ENCODE measurements around the gene CCDC66.
A peak's percentile ranks its signal among the peaks of the same experiment; 100 is the strongest.
"Not testable (repeated sequence)": the region's sequence is repeated elsewhere in the genome, so short reads cannot be mapped to it uniquely, and the experiment has no call there.

CCDC66 gene

DNA sequence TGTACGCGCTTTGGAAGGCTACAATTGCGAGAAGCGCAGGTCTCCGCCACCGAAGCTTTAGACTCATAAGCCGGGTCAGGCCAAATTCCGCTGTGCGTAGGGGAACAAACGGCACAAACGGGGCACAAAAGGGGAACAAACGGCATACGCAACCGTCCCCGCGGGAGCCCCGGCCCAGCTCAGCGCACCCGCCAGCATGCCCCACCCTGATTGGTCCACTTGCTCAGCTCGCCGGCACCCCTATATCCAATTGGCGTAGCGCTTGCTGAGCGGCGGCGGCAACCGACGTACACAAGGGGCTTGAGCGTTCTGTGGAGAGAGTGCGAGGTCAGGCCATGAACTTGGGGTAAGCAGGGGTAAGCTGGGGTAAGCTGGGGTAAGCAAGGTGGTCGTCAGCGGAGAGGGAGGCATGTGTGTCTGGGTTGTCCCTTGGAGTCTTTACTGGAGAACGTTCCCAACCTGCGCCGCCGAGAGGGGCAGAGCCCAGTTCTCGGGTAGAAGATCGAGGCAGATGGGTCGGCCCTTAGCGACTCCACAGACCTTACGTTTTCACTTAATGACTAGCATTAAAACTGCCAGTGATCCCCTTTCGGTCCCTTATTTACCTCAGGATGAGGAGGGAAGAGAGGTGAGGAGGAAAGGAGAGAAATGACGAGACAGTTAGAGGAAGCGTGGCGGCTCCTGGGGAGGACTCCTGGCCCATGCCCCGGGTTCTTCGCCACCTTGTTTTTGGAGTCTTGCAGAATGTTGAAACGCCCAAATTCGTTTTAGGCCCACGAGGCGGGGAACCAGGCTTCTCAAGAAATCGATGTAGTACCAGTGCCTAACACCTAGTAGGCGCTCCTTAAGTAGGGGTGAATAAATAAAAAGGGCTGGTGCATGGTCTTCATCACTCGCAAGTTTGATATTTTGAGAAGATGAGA, at the start of gene CCDC66:
Gene CCDC66 (plus strand): TSS at position 268 of the 923 bp plus-strand sequence. CDS start 68 bp downstream, at position 336.
- H3K36me3 ChIP-seq (ENCODE audit: insufficient read depth, low read length): peaks cover 25% of the 10 kb centered on the region

DNA sequence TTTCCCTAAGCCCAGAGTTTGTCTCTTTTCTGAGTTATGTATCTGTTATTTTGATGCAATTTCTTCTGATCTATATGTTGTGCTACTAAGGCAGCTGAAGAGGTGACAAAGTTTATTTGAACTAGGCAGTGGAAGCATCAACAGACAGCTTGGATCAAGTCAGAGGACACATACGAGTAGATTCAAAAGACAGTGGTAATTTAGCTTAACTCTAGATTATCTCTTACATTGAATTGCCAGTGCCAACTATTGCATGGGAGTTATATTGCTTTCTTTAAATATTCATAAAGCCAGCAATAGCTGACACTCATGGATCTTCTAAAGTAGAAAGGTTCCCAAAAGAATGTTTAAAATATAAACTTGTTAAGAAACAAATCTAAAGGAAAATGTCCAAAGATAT, 37.3 kb upstream of the CCDC66 start:
- no peak overlapping the region for H3K4me3 ChIP-seq (ENCODE audit: low read length)
- no peaks in the 10 kb centered on the region for H3K9me3 ChIP-seq (ENCODE audit: low read length)
- peaks cover 4% of the 10 kb centered on the region for H3K27me3 ChIP-seq (ENCODE audit: insufficient read depth, low read length)
- no peaks in the 10 kb centered on the region for H3K36me3 ChIP-seq (ENCODE audit: insufficient read depth, low read length)
- no peak overlapping the region for H2AFZ ChIP-seq (ENCODE audit: low read depth, low read length)
- no peaks in the 10 kb centered on the region for H3K4me1 ChIP-seq (ENCODE audit: insufficient read depth, low read length)

More for the DNA sequence above, at the start of gene CCDC66:
- no peaks in the 10 kb centered on the region for H3K27me3 ChIP-seq (ENCODE audit: insufficient read depth, low read length)
- peak within 1 kb of the TSS; percentile 89 for H3K4me3 ChIP-seq (ENCODE audit: low read length)
- H3K4me1 ChIP-seq (ENCODE audit: insufficient read depth, low read length): peaks cover 14% of the 10 kb centered on the region
- no peaks in the 10 kb centered on the region for H3K9me3 ChIP-seq (ENCODE audit: low read length)
- peak within 1 kb of the TSS; percentile 91 for H2AFZ ChIP-seq (ENCODE audit: low read depth, low read length)

DNA sequence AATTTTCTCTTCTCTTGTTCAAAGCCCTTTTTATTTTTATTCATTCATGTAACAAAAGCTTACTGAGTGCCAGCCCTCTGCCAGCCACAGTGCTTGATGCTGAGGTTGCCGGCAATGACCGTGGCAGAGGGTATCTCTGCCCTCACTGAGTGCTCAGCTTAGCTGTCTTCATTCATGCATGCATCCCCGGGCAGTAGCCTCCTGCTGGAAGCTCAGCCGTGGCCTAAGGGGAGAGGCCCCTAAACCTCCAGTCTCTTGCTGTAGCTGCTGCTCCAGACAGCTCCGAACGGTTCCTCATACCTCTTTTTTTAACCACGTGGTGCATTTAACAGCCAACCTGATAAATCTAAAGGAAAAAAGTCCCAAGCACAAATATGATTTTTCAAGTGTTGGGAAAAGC, 34.6 kb upstream of the CCDC66 start:
- Histone ChIP-seq H3K36me3 (ENCODE audit: insufficient read depth, low read length) (no peaks in the 10 kb centered on the region), H3K4me3 (ENCODE audit: low read length) (no peak overlapping the region), H3K4me1 (ENCODE audit: insufficient read depth, low read length) (no peaks in the 10 kb centered on the region), H3K9me3 (ENCODE audit: low read length) (no peaks in the 10 kb centered on the region), H3K27me3 (ENCODE audit: insufficient read depth, low read length) (peaks cover 8% of the 10 kb centered on the region), H2AFZ (ENCODE audit: low read depth, low read length) (no peak overlapping the region)

- Histone ChIP-seq H3K36me3 (ENCODE audit: insufficient read depth, low read length) (no peaks in the 10 kb centered on the region), H3K4me1 (ENCODE audit: insufficient read depth, low read length) (no peaks in the 10 kb centered on the region), H3K27me3 (ENCODE audit: insufficient read depth, low read length) (peaks cover 8% of the 10 kb centered on the region), H3K9me3 (ENCODE audit: low read length) (no peaks in the 10 kb centered on the region), H3K4me3 (ENCODE audit: low read length) (no peak overlapping the region), H2AFZ (ENCODE audit: low read depth, low read length) (no peak overlapping the region)
Measured at GRCh38 chr3:56525291-56525690, 31.7 kb upstream of the CCDC66 start.

GRCh38 chr3:56536735-56537134, 20.2 kb upstream of the CCDC66 start:
- H3K4me3 ChIP-seq (ENCODE audit: low read length): no peak overlapping the region
- H2AFZ ChIP-seq (ENCODE audit: low read depth, low read length): no peak overlapping the region
- no peaks in the 10 kb centered on the region for H3K27me3 ChIP-seq (ENCODE audit: insufficient read depth, low read length)
- no peaks in the 10 kb centered on the region for H3K4me1 ChIP-seq (ENCODE audit: insufficient read depth, low read length)
- no peaks in the 10 kb centered on the region for H3K9me3 ChIP-seq (ENCODE audit: low read length)
- no peaks in the 10 kb centered on the region for H3K36me3 ChIP-seq (ENCODE audit: insufficient read depth, low read length)

DNA sequence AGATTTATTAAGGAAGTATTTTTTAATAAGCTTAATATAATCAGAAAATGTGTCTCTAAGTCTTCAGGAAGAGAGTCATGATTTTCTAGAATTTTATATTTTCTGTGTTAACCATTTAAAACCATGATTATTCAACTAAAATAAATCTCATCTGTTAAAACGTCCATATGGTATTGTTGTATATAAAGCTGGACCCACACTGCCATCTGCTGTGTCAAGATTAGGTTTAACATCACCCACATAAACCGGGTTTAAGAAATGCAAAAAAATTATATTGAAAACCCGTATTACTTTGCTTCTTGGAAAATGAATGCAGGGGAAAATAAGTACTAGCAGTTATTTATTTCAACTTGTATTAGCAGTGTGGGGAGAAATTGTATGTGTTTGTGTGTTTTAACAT, 9.5 kb upstream of the CCDC66 start:
- H3K27me3 ChIP-seq (ENCODE audit: insufficient read depth, low read length): peaks cover 11% of the 10 kb centered on the region
- no peak overlapping the region for H2AFZ ChIP-seq (ENCODE audit: low read depth, low read length)
- no peaks in the 10 kb centered on the region for H3K9me3 ChIP-seq (ENCODE audit: low read length)
- no peaks in the 10 kb centered on the region for H3K36me3 ChIP-seq (ENCODE audit: insufficient read depth, low read length)
- H3K4me3 ChIP-seq (ENCODE audit: low read length): no peak overlapping the region
- H3K4me1 ChIP-seq (ENCODE audit: insufficient read depth, low read length): no peaks in the 10 kb centered on the region

DNA sequence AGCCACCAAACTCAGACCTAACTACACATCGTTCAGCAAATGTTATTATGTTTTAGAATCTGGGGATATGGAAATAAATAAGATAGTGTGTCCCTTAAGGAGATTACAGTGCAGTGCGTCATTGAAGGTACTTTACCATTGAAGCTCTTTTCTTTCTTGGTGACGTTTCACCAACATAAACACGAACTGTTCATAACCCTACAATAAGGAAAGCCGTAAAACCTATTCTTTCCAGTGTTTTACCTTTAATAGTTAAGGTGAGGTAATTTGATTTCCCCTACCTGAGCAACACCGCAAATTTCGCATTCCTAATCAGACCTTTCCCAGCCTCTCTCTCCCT, 826 bp downstream of the CCDC66 start:
- Histone ChIP-seq H3K4me3 (ENCODE audit: low read length) (peak overlapping the region; percentile 89), H3K4me1 (ENCODE audit: insufficient read depth, low read length) (peaks cover 14% of the 10 kb centered on the region), H3K36me3 (ENCODE audit: insufficient read depth, low read length) (peaks cover 26% of the 10 kb centered on the region), H2AFZ (ENCODE audit: low read depth, low read length) (peak overlapping the region; percentile 91), H3K9me3 (ENCODE audit: low read length) (no peaks in the 10 kb centered on the region), H3K27me3 (ENCODE audit: insufficient read depth, low read length) (no peaks in the 10 kb centered on the region)

DNA sequence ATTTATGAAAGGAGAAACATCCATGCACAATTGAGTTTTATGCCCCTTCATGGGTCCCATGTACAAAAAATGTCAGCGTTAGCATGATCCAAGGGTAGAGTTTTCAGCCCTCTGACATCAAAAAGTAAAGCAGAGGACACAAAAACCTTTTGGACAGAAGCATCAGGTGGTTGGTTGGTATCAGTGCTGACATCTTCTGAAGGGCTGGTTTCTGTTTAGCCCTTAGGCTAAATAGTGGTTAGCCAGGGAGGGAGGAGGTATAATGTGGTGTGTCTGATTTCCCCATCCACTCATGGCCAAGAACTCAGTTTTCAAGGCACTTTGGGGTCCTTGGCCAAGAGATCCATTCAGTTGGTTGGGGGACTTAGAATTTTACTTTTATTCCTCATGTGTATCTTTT, 16.5 kb downstream of the CCDC66 start:
- peaks cover 57% of the 10 kb centered on the region for H3K36me3 ChIP-seq (ENCODE audit: insufficient read depth, low read length)
- H3K4me1 ChIP-seq (ENCODE audit: insufficient read depth, low read length): no peaks in the 10 kb centered on the region

DNA sequence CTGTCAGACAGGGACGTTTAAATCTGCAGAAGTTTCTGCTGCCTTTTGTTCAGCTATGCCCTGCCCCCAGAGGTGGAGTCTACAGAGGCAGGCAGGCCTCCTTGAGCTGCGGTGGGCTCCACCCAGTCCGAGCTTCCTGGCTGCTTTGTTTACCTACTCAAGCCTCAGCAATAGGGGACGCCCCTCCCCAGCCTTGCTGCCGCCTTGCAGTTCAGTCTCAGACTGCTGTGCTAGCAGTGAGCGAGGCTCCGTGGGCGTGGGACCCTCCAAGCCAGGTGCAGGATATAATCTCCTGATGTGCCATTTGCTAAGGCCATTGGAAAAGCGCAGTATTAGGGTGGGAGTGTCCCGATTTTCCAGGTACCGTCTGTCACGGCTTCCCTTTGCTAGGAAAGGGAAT, 25.0 kb downstream of the CCDC66 start:
- H3K36me3 ChIP-seq (ENCODE audit: insufficient read depth, low read length): peaks cover 17% of the 10 kb centered on the region
- H2AFZ ChIP-seq (ENCODE audit: low read depth, low read length); H3K4me1 ChIP-seq (ENCODE audit: insufficient read depth, low read length); H3K4me3 ChIP-seq (ENCODE audit: low read length); H3K9me3 ChIP-seq (ENCODE audit: low read length); H3K27me3 ChIP-seq (ENCODE audit: insufficient read depth, low read length): not testable (repeated sequence)

More for the DNA sequence above, 16.5 kb downstream of the CCDC66 start:
- H3K27me3 ChIP-seq (ENCODE audit: insufficient read depth, low read length): no peaks in the 10 kb centered on the region
- H3K4me3 ChIP-seq (ENCODE audit: low read length): no peak overlapping the region
- no peak overlapping the region for H2AFZ ChIP-seq (ENCODE audit: low read depth, low read length)
- H3K9me3 ChIP-seq (ENCODE audit: low read length): peaks cover 6% of the 10 kb centered on the region

DNA sequence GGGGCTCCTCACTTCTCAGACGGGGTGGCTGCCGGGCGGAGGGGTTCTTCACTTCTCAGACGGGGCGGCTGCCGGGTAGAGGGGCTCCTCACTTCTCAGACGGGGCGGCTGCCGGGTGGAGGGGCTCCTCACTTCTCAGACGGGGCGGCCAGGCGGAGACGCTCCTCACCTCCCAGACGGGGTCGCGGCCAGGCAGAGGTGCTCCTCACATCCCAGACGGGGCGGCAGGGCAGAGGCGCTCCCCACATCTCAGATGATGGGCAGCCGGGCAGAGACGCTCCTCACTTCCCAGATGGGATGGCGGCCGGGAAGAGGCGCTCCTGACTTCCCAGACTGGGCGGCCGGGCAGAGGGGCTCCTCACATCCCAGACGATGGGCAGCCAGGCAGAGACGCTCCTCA, 27.3 kb downstream of the CCDC66 start:
- H3K27me3 ChIP-seq (ENCODE audit: insufficient read depth, low read length); H3K4me3 ChIP-seq (ENCODE audit: low read length); H3K9me3 ChIP-seq (ENCODE audit: low read length); H3K4me1 ChIP-seq (ENCODE audit: insufficient read depth, low read length); H2AFZ ChIP-seq (ENCODE audit: low read depth, low read length): not testable (repeated sequence)
- H3K36me3 ChIP-seq (ENCODE audit: insufficient read depth, low read length): peaks cover 17% of the 10 kb centered on the region

GRCh38 chr3:56590814-56591213, 33.8 kb downstream of the CCDC66 start:
- Histone ChIP-seq H3K4me3 (ENCODE audit: low read length) (no peak overlapping the region), H3K9me3 (ENCODE audit: low read length) (no peaks in the 10 kb centered on the region), H2AFZ (ENCODE audit: low read depth, low read length) (no peak overlapping the region), H3K36me3 (ENCODE audit: insufficient read depth, low read length) (peaks cover 34% of the 10 kb centered on the region), H3K4me1 (ENCODE audit: insufficient read depth, low read length) (no peaks in the 10 kb centered on the region), H3K27me3 (ENCODE audit: insufficient read depth, low read length) (no peaks in the 10 kb centered on the region)

DNA sequence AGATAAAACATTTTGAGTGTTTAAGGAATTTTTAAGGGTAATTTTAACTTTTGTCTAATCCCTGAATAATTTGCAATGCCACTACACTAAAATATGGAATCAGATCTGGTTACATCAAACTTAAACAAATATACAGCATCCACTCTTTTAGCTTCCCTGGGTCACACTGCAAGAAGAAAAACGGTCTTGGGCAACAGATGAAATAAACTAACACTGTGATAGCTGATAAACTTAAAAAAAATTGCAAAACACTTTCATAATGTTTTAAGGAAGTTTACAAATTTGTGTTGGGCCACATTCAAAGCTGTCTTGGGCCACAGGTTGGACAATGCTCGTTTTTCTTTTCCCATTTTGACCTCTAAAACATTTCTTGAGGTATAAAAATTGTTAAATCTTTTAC, 34.3 kb downstream of the CCDC66 start:
- Histone ChIP-seq H3K36me3 (ENCODE audit: insufficient read depth, low read length) (peaks cover 37% of the 10 kb centered on the region), H3K9me3 (ENCODE audit: low read length) (no peaks in the 10 kb centered on the region), H3K4me3 (ENCODE audit: low read length) (no peak overlapping the region), H2AFZ (ENCODE audit: low read depth, low read length) (no peak overlapping the region), H3K27me3 (ENCODE audit: insufficient read depth, low read length) (no peaks in the 10 kb centered on the region), H3K4me1 (ENCODE audit: insufficient read depth, low read length) (no peaks in the 10 kb centered on the region)

- no peaks in the 10 kb centered on the region for H3K27me3 ChIP-seq (ENCODE audit: insufficient read depth, low read length)
- H3K36me3 ChIP-seq (ENCODE audit: insufficient read depth, low read length): peaks cover 36% of the 10 kb centered on the region
- H3K9me3 ChIP-seq (ENCODE audit: low read length): no peaks in the 10 kb centered on the region
- H2AFZ ChIP-seq (ENCODE audit: low read depth, low read length): no peak overlapping the region
- no peaks in the 10 kb centered on the region for H3K4me1 ChIP-seq (ENCODE audit: insufficient read depth, low read length)
- H3K4me3 ChIP-seq (ENCODE audit: low read length): no peak overlapping the region
Measured at GRCh38 chr3:56593455-56594158, 36.6 kb downstream of the CCDC66 start.

Data from neuron (in vitro differentiated cells).